Suprapubic skin (tissue), 2 donors: ENCODE measurements around the gene ASIC2.

ENCODE experiments used
- EP300 ChIP-seq: sonication (generic); formaldehyde crosslinking; IDR thresholded peaks from one replicate; pipeline ENCODE4 v1.6.1; 2017; ENCODE audit warnings: antibody characterized with exemption
- POLR2A ChIP-seq, 2 donors: fragments of 450-650 bp; IDR thresholded peaks; one replicate each; pipeline ENCODE4 v1.6.1; 2017; ENCODE audit warnings: antibody characterized with exemption in 2 of 2, mild to moderate bottlenecking in 2 of 2, moderate library complexity in 2 of 2

GRCh38 chr17:33217891-33218290 lies 75.2 kb downstream of the ASIC2 start:
- TF ChIP-seq EP300 (no peak), POLR2A (IDR thresholded peaks at IDR 0.05) (no peak)
